H1 (cell line): Measurements from ENCODE around the gene RBM34. TPM values are rescaled to one million over a fixed set of nuclear protein-coding genes. Genes with fewer than 3 reads are reported as not detected.

Experiments used
- POLR2A ChIP-seq, 2 experiments: IDR thresholded peaks; 1 replicate in 1 of 2; 2 replicates in 1 of 2; pipeline ENCODE4 v1.6.1; 2011; ENCODE audit warnings: low read depth in 2 of 2, low read length in 2 of 2, mild to moderate bottlenecking in 2 of 2; ENCODE audit errors: control extremely low read depth in 1 of 2
- RXRA ChIP-seq: IDR thresholded peaks from 2 replicates; pipeline ENCODE4 v1.6.1; 2011; ENCODE audit warnings: low read depth, mild to moderate bottlenecking, low read length, moderate library complexity; ENCODE audit not compliant: insufficient read depth
- polyA plus RNA-seq, 7 experiments: library from polyadenylated mRNA; depleted of rRNA in 3 of 7; stranded (reverse) in 5 of 7; unstranded in 2 of 7; fragments of >200 nt in 5 of 7; fragments of 200-250 nt in 2 of 7; gene quantifications; 1 replicate in 5 of 7; 2 replicates in 1 of 7; 4 replicates in 1 of 7; pipeline versions ENCODE4 v1.2.1 to v1.2.3, GENCODE V29; 2011 to 2013; ENCODE audit warnings: missing spikeins in 2 of 7, mixed read lengths in 2 of 7
- total RNA-seq: library from RNA; stranded (reverse); fragmentation: NEBNext Ultra II Directional; extraction: Animal tissue kit (Norgen Biotek cat#: 25700); gene quantifications from 2 replicates; pipeline ENCODE4 v1.2.1, GENCODE V29; 2021

RBM34 gene
- total and polyA plus RNA-seq, 2 of the 8 experiments (the other 6 are each of a cell fraction or from before 2014, with no cell fraction given), result 18.8 to 108 TPM

DNA sequence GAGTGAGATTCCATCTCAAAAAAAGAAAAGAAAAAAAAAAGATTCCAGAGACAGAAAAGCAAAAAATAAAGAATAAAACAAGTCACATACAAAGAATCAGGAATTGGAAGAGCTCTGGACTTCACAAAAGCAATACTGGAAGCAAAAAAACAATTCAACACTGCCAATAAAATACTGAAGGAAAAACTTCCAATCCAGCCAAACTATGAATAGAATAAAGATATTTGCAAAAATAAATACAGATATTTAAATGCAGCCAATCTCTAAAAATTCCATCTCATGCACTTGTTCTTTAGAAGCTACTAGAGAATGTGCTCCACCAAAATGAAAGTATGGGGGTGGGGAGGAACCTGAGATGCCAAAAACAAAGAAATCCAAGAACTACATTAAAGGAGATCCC lies 29.4 kb upstream of the RBM34 start (continued):
- no peak for TF ChIP-seq RXRA
- no peak for TF ChIP-seq POLR2A (IDR thresholded peaks at IDR 0.05; ENCODE audit: control extremely low read depth in 1 of 2, low read depth in 2 of 2, low read length in 2 of 2)
